Activated CD8-positive, alpha-beta T cell treated with anti-CD3 and anti-CD28 coated beads for 36 hours (primary cell): ENCODE results near the gene POLR2C. TPM values are rescaled to one million over a fixed set of nuclear protein-coding genes. Genes with fewer than 3 reads are reported as not detected.

ENCODE experiments used
- ATAC-seq: fragments of 200-7000 bp; cut with Tn5 transposase; one replicate; pipeline ENCODE4 v1.10.0; 2021; ENCODE audit warnings: mild to moderate bottlenecking, moderate library complexity
- CTCF ChIA-PET: fragments of 350-600 bp; sonication (Branson Sonifier 250); formaldehyde crosslinking; loops from one replicate; lab custom pipeline; 2021; ENCODE audit warnings: antibody characterized with exemption; lab: Charles Lee
- POLR2A ChIA-PET: fragments of 350-600 bp; sonication (Branson Sonifier 250); formaldehyde crosslinking; loops from one replicate; lab custom pipeline; 2021; ENCODE audit warnings: antibody characterized with exemption; lab: Charles Lee
- DNase-seq: peaks from one replicate; pipeline ENCODE4 v3.0.0-alpha.2; 2020
- H3K27ac Mint-ChIP-seq: one replicate; pipeline ENCODE4 v1.8.0; 2021; ENCODE audit warnings: mild to moderate bottlenecking, mixed read lengths
- H3K27me3 Mint-ChIP-seq: one replicate; pipeline ENCODE4 v1.8.0; 2021; ENCODE audit warnings: mixed read lengths
- H3K36me3 Mint-ChIP-seq: one replicate; pipeline ENCODE4 v1.8.0; 2021; ENCODE audit warnings: low read depth, mixed read lengths
- H3K4me1 Mint-ChIP-seq: one replicate; pipeline ENCODE4 v1.8.0; 2021; ENCODE audit warnings: low read depth, mixed read lengths
- H3K4me3 Mint-ChIP-seq: one replicate; pipeline ENCODE4 v1.8.0; 2021; ENCODE audit warnings: mild to moderate bottlenecking, moderate library complexity, mixed read lengths
- H3K9me3 Mint-ChIP-seq: one replicate; pipeline ENCODE4 v1.8.0; 2021; ENCODE audit warnings: mixed read lengths
- CTCF ChIP-seq: fragments of 200-600 bp; IDR thresholded peaks from one replicate; pipeline ENCODE4 v1.8.0; 2022; ENCODE audit warnings: antibody characterized with exemption, mild to moderate bottlenecking
- intact Hi-C: fragments of 100-400 bp; cut with micrococcal nuclease; formaldehyde crosslinking; loops from one replicate; pipeline ENCODE4 v1.10.0; 2022
- total RNA-seq, 2 experiments: library from RNA; stranded (reverse); gene quantifications; one replicate each; pipeline ENCODE4 v1.2.3, GENCODE V29; 2021

Gene POLR2C
- total RNA-seq, 2 experiments from 2014 or later, result 62.4 to 63.0 TPM

- Mint-ChIP-seq H3K9me3 (no peaks in the 10 kb centered on the region), H3K27me3 (no peaks in the 10 kb centered on the region), H3K4me1 (peaks cover 4% of the 10 kb centered on the region), H3K4me3 (no peak overlapping the region), H3K36me3 (peaks cover 2% of the 10 kb centered on the region), H3K27ac (no peak overlapping the region)
- TF ChIP-seq CTCF, result no peak
- ATAC-seq, result no peak
- POLR2A ChIA-PET, result interaction anchor here (1.1 to 1.6 kb wide), 3 partner anchors 29 to 56 kb away, joined by 3 read pairs; no protein-coding TSS in a partner anchor
- intact Hi-C loops, result loop anchor here (2.0 to 10.0 kb wide), 2 partner anchors 42 to 214 kb away; no protein-coding TSS in a partner anchor
- DNase-seq, result no peak
- CTCF ChIA-PET, result interaction anchor here (0.8 to 5.8 kb wide), 17 partner anchors 8 to 218 kb away, joined by 3 to 76 read pairs (median 10); partner anchors contain the start of genes CIAPIN1, COQ9, DOK4 and POLR2C
These were observed 56.4 kb downstream of the POLR2C start for GRCh38 chr16:57518922-57519321.

- intact Hi-C loops, result loop anchor here (2.0 to 10.0 kb wide), 3 partner anchors 43 to 215 kb away; no protein-coding TSS in a partner anchor
- DNase-seq (peak; percentile 90), ATAC-seq (peak; percentile 98)
- H3K4me3 Mint-ChIP-seq, result no peak overlapping the region
- H3K9me3 Mint-ChIP-seq, result no peaks in the 10 kb centered on the region
- ChIA-PET CTCF (interaction anchor here (0.6 to 5.8 kb wide), 41 partner anchors 8 to 367 kb away, joined by 3 to 76 read pairs (median 5); partner anchors contain the start of genes ADGRG5, CIAPIN1, COQ9 and DOK4), POLR2A (interaction anchor here (1.1 to 1.6 kb wide), 3 partner anchors 11 to 57 kb away, joined by 3 to 5 read pairs (median 3); no protein-coding TSS in a partner anchor)
- peaks cover 2% of the 10 kb centered on the region for H3K36me3 Mint-ChIP-seq
- peak overlapping the region; percentile 47 for H3K27ac Mint-ChIP-seq
- H3K4me1 Mint-ChIP-seq, result peaks cover 4% of the 10 kb centered on the region
- peak; percentile 98 for TF ChIP-seq CTCF
- no peaks in the 10 kb centered on the region for H3K27me3 Mint-ChIP-seq
These were observed 57.4 kb downstream of the POLR2C start for GRCh38 chr16:57519796-57520360.

Other genes with a start within 250 kb of the POLR2C start
- 10 to 100 TPM in 1 of 2 experiments, 1 to 10 TPM in 1; 9.4 to 11.0 TPM for gene ARL2BP, start 217.4 kb upstream of the POLR2C start, total RNA-seq
- gene PLLP, start 178.0 kb upstream of the POLR2C start, total RNA-seq, result under 1 TPM; 0.51 to 0.65 TPM
- gene CCL22, start 103.9 kb upstream of the POLR2C start, total RNA-seq, result 1 to 10 TPM; 7.1 to 7.4 TPM
- gene CX3CL1, start 90.2 kb upstream of the POLR2C start, total RNA-seq, result under 1 TPM in 1 of 2 experiments, not detected in 1; 0.09 TPM
- gene CCL17, start 57.9 kb upstream of the POLR2C start, total RNA-seq, result 1 to 10 TPM; 2.1 to 2.9 TPM
- gene CIAPIN1, start 15.3 kb upstream of the POLR2C start, total RNA-seq, result 10 to 100 TPM; 53.3 to 53.4 TPM
- 10 to 100 TPM; 39.3 to 39.6 TPM for gene COQ9, start 15.2 kb upstream of the POLR2C start, total RNA-seq
- 1 to 10 TPM; 4.6 to 5.1 TPM for gene DOK4, start 23.8 kb downstream of the POLR2C start, total RNA-seq
- gene CCDC102A, start 73.9 kb downstream of the POLR2C start, total RNA-seq, result 1 to 10 TPM; 7.1 to 7.9 TPM
- 1 to 10 TPM; 4.8 to 5.5 TPM for gene ADGRG5, start 80.0 kb downstream of the POLR2C start, total RNA-seq
- 1 to 10 TPM; 4.9 to 8.5 TPM for gene ADGRG1, start 166.0 kb downstream of the POLR2C start, total RNA-seq
- not detected for gene ADGRG3, start 205.6 kb downstream of the POLR2C start, total RNA-seq
- gene DRC7, start 232.1 kb downstream of the POLR2C start, total RNA-seq, result under 1 TPM in 1 of 2 experiments, not detected in 1; 0.58 TPM